Glomerular endothelial cell (primary cell): ENCODE measurements around the gene GSN. TPM values are rescaled to one million over a fixed set of nuclear protein-coding genes. Genes with fewer than 3 reads are reported as not detected.

Source experiments
- DNase-seq: peaks from one replicate; pipeline ENCODE4 v3.0.0-alpha.2; 2011; ENCODE audit warnings: low read depth, low spot score; ENCODE audit errors: extremely low read depth
- total RNA-seq: library from RNA; depleted of rRNA; stranded (reverse); fragments of >200 nt; gene quantifications from 2 replicates; pipeline ENCODE4 v1.2.3, GENCODE V29; 2015

The GSN gene
- total RNA-seq: 243 and 255 TPM in 2 replicates

DNA sequence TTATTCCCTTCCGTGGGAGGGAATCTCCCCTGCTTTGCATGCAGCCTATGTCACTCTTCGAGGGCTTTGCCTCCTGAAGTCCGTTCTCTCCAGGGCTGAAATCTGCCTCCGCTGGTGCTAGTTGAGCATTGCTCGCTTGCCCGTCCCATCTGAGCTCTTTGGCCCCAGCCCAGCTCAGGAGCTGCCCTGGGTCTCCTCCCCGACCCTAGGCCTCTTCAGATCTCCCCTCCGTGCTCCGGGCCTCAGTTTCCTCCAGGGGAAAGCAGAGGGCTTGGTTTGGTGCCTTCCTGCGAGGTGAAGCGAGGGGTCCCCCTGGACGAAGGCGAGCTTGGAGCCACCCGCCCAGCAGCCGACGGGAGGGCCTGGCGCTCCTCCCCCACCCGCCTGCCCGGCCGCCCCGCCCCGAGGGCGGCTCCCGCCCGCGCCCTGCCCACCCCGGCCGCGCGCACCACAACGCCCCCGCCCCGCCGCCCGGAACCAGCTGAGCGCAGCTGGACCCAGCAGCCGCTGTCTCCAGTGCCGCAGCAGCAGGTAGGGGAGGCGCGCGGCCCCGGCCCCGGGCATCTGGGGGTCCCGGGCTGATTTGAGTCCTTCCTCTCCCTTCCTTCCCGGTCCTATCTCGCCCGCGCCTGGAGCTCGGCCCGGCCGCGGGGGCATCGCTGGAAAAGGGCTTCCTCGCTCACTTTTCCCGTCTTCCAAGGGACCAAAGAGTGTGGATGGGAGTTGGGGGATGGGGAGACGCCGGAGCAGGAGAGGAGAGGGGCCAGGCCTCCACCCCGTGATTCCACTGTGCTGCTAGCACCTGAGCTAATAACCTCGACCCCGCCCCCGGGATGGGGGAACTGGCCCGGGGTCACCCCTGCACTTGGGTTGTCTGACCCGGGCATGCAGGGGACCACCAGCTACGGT lies at the start of gene GSN:
Gene GSN, plus strand, starts transcription at position 474 of the 909 bp plus-strand sequence. CDS start 33,810 bp downstream, outside the sequence.
- DNase-seq: no peak

GRCh38 chr9:121218357-121219027 lies 49.5 kb upstream of the GSN start:
- DNase-seq: no peak

- no peak for DNase-seq
Observed at GRCh38 chr9:121219530-121219929, 48.4 kb upstream of the GSN start.

DNA sequence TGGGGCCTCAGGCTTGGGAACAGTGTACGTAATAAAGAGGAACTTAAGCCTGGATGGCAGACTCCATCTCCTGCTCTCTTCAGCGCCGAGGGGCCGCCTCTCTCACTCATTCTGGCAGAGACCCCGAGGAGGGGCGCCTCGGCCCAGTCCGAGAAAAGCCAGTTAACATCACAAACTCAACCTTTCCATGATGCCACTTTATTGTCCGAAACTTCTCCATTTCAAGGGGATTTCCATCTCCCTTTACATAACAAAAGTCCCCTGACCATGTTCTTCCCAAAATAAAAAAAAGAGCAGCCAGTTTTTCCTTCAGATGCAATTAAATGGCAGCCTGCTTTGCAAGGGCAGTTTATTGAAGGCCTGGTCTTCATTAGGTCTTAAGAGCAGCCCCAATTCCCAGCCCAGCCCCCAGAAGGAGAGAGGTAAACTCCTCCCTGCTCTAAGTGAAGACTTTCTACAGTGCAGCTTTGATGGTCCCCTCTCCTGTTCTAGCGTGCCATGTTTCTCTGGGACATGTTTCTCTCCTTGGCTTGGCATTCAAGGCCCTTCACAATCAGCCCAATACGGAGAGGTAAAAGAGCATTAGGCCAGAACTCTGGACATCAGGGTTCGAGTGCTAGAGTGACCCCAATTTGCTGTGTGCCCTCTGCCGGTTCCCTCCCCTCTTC lies 46.8 kb upstream of the GSN start:
- no peak for DNase-seq

DNA sequence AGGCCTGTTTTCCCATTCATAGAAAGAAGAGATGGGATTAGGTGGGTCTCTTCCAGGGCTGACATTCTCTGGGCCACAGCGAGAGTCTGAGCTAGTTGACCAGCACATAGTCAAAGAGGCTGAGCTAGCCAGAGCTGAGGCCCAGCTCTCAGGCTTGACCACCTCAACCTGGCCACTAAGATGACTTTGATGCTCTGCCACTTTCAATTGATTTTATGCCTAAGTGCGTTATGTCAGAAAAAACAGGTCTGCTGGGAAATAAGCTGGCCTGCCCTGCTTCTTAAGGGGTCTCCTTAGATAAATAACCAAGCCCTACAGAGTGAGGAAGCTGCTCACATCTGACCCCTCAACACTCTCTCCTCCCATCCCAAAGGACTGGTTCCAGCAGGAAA lies 46.3 kb upstream of the GSN start:
- DNase-seq: no peak

- peak; percentile 23 for DNase-seq
Observed at GRCh38 chr9:121222524-121223171, 45.3 kb upstream of the GSN start.

GRCh38 chr9:121225240-121225639 lies 42.7 kb upstream of the GSN start:
- no peak for DNase-seq

DNA sequence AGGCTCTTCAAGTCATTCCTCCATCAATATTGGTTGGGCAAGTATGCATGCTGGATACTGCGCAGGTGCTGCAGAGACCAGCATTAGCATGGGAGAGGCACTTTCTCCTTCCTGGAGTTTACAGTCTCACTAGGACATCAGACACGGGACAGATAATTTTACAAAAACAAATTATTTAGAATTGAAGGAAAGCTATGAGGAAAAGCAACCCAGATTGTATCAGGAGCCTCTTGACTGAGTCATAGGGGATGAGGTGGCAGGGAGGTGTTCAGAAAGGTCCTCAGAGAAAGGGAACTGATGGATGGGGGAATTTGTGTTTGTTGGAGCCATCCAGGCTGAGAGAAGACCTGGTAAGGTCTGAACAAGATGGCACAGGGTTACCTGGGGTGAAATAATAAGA lies 41.8 kb upstream of the GSN start:
- DNase-seq: no peak

DNA sequence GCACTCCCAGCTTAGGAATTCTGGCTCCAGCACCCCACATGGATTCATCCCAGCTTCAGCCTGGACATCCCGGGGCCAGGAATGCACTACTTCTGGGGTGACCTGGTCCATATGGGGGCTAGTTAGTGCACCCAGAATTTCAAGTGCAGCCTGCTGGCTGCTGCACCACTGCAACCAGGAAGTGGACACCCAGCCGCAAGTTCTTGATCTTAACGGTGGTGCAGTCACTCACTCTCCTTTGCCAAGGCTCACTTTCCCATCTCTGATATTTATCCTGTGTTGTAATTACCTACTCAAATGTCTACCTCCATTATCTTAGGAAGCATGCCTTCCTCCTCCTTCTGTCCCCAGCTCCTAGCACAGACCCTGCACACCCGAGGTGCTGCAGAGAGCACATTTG lies 40.1 kb upstream of the GSN start:
- no peak for DNase-seq

DNA sequence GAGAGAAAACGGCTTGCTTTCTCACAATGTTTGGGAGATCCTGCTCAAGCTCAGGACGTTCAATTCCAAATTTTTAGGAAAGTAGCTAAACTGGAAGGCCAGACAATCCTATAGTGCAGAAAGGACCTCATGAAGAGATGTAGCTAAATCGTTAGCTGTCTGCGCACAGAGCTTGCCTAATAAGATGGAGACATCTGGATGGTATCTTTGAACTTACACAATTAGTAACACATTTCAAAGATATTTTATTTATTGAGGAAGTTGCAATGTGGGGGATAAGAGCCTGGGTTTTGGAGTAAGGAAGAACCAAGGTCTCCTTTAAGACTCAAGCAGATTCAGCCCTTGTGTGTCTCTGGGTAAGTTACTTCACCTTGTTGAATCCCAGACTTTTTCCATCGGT lies 37.7 kb upstream of the GSN start:
- no peak for DNase-seq

DNA sequence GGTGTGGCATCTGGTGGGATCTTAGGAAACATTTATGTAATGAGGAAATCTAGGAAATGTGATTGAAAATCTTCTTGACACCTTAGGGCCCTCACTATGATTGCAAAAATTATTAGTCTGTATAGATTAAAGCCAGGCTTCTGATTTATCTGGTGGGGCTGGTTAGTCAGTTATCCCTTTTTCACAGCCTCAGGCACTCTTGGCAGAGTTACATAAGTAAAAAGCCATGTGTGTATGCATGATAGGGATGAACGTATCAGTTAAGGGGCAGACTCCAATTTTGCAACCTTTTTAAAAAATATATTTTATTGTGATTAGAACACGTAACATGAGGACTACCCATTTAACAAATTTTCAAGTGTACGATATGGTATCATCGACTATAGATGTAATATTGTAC lies 35.7 kb upstream of the GSN start:
- DNase-seq: no peak

- DNase-seq: no peak
Observed at GRCh38 chr9:121233906-121234831, 33.8 kb upstream of the GSN start.

DNA sequence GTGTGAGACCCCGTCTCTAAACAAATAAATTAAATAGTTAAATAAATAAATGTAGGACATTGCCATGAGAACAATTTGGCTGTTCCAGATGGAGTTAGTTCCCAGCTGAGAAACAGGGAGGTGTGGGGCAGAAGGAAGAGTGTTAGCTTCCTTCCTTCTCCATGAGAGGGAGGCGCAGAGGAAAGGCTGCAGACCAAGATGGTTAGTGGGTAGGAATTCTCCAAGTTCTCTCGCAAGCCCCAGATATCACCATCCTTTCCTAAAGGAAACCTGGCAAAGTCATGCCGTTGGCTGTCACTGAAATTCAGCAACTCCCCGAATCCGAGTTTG lies 33.2 kb upstream of the GSN start:
- DNase-seq: no peak

DNA sequence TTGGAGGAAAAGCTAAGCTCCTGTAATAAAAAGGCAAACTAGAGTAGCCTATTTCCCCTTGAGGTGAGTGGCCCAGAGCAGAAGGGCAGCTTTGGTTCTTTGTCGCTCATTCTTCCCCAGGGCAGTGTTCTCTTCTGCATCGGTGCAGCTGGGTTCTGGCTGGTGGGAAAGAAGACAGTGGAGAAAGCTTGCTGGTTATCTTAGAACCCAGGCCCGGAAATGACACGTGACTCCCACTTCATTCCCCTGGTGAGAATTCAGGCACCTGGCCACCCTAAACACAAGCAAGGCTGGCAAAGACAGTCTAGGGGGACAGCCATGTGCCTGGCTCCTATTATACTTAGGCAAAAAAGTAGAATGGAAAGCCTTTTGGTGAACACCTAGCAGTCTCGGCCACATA lies 32.5 kb upstream of the GSN start:
- no peak for DNase-seq

GRCh38 chr9:121237916-121238315 lies 30.0 kb upstream of the GSN start:
- DNase-seq: no peak

GRCh38 chr9:121239071-121239470 lies 28.9 kb upstream of the GSN start:
- DNase-seq: no peak

GRCh38 chr9:121239851-121240250 lies 28.1 kb upstream of the GSN start:
- DNase-seq: no peak

DNA sequence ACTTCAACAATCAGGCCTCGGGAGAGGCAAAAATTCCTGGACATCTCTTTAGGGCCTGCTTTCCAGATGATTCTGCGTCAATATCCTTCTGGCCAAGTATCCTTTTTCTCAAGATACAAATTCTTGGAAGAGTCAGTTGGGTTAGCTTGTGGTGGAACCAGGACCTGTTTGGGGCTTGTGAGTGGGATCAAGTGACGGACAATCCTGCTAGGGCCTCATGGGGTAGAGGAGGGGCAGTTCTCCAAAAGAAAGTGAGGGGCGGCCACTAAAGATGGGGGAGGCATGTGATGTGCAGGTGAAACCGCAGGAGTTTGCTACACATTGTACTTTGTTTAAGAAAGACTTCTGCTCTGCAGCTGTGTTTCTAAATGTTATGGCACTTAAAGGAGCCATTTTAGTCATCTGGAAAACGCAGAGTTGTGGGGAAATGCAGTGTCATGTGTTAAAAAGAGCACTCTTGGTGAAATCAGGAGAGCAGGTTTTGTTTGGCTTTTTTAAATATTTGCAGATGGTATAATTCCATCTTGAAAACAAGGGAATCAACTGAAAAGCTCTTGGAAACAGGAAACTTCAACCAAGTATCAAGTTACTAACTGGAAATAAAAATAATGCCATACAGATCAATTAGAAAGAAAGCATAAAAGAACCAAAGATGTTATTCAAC lies 27.4 kb upstream of the GSN start:
- DNase-seq: no peak

- no peak for DNase-seq
Observed at GRCh38 chr9:121242219-121242958, 25.6 kb upstream of the GSN start.
